B cell (primary cell): ENCODE measurements around the gene SLC7A6. TPM values are rescaled to one million over a fixed set of nuclear protein-coding genes. Genes with fewer than 3 reads are reported as not detected.

Experiments
- ATAC-seq: fragments of 200-7000 bp; cut with Tn5 transposase; one replicate; pipeline ENCODE4 v1.10.0; 2021; ENCODE audit warnings: low read depth, mild to moderate bottlenecking, moderate number of reproducible peaks, moderate library complexity
- CTCF ChIA-PET: fragments of 350-600 bp; sonication (Branson Sonifier 250); formaldehyde crosslinking; loops from one replicate; lab custom pipeline; 2021; ENCODE audit warnings: antibody characterized with exemption, inconsistent platforms; lab: Charles Lee
- POLR2A ChIA-PET: fragments of 350-600 bp; sonication (Branson Sonifier 250); formaldehyde crosslinking; loops from one replicate; lab custom pipeline; 2021; ENCODE audit warnings: antibody characterized with exemption; lab: Charles Lee
- DNase-seq: peaks from one replicate; pipeline ENCODE4 v3.0.0; 2013
- H2AFZ ChIP-seq: 2 replicates; pipeline ENCODE4 v1.6.1; 2012; ENCODE audit warnings: mild to moderate bottlenecking, low read depth, low read length; ENCODE audit not compliant: insufficient read depth, poor library complexity, severe bottlenecking
- H3K27ac ChIP-seq, 2 donors: 1 replicate in 1 of 2; 2 replicates in 1 of 2; pipeline ENCODE4 v1.5.1; 2012 to 2013; ENCODE audit warnings: low read length in 2 of 2, mild to moderate bottlenecking in 2 of 2, moderate library complexity in 1 of 2
- H3K27me3 ChIP-seq, 4 experiments: fragments of 200-600 bp in 1 of 4; sonication (generic) in 1 of 4; replicated peaks in 1 of 4; 1 replicate in 2 of 4; 2 replicates in 2 of 4; pipeline versions ENCODE4 v1.6.1 to v1.7.0; 2013 to 2016; ENCODE audit warnings: low read length in 3 of 4, mild to moderate bottlenecking in 2 of 4, mixed read lengths in 1 of 4, moderate library complexity in 1 of 4; ENCODE audit not compliant: insufficient read depth in 4 of 4, control insufficient read depth in 3 of 4; ENCODE audit errors: control extremely low read depth in 1 of 4
- H3K36me3 ChIP-seq, 2 experiments: replicated peaks in 1 of 2; 1 replicate in 1 of 2; 2 replicates in 1 of 2; pipeline versions ENCODE4 v1.6.1 to v1.7.1; 2013; ENCODE audit warnings: low read length in 1 of 2; ENCODE audit not compliant: insufficient read depth in 2 of 2, control insufficient read depth in 1 of 2; ENCODE audit errors: control extremely low read depth in 1 of 2, extremely low read depth in 1 of 2
- H3K4me1 ChIP-seq, 2 donors: fragments of 200-600 bp in 1 of 2; sonication (generic) in 1 of 2; 1 replicate in 1 of 2; 2 replicates in 1 of 2; pipeline versions ENCODE4 v1.5.1 to v1.6.1; 2013 to 2017; ENCODE audit warnings: low read length in 2 of 2; ENCODE audit not compliant: control insufficient read depth in 2 of 2, insufficient read depth in 2 of 2
- H3K4me2 ChIP-seq: replicated peaks from 2 replicates; pipeline ENCODE3; 2012; ENCODE audit warnings: mild to moderate bottlenecking, low read depth, low read length; ENCODE audit not compliant: poor library complexity, severe bottlenecking
- H3K4me3 ChIP-seq, 5 experiments: fragments of 200-600 bp in 1 of 5; sonication (generic) in 1 of 5; 1 replicate in 3 of 5; 2 replicates in 2 of 5; pipeline versions ENCODE4 v1.5.1 to v1.7.0; 2011 to 2016; ENCODE audit warnings: low read length in 4 of 5, mild to moderate bottlenecking in 4 of 5, low read depth in 2 of 5, control low read depth in 1 of 5, moderate library complexity in 1 of 5; ENCODE audit not compliant: insufficient read depth in 1 of 5; ENCODE audit errors: control extremely low read depth in 1 of 5, extremely low read depth in 1 of 5
- H3K79me2 ChIP-seq: fragments of 200-600 bp; sonication (generic); one replicate; pipeline ENCODE4 v1.6.0; 2016; ENCODE audit warnings: low read length; ENCODE audit not compliant: control insufficient read depth, insufficient read depth
- H3K9ac ChIP-seq: fragments of 200-600 bp; sonication (generic); 2 replicates; pipeline ENCODE4 v1.6.1; 2017; ENCODE audit warnings: mild to moderate bottlenecking, low read length, moderate library complexity
- H3K9me3 ChIP-seq, 3 donors: one replicate each; pipeline versions ENCODE4 v1.6.1 to v1.7.1; 2013; ENCODE audit warnings: low read length in 2 of 3; ENCODE audit not compliant: control insufficient read depth in 2 of 3, insufficient read depth in 1 of 3; ENCODE audit errors: control extremely low read depth in 1 of 3
- H4K20me1 ChIP-seq: 2 replicates; pipeline ENCODE4 v1.6.0; 2012; ENCODE audit warnings: mild to moderate bottlenecking, low read length; ENCODE audit not compliant: insufficient read depth, control insufficient read depth, poor library complexity, severe bottlenecking
- H3K27ac Mint-ChIP-seq: one replicate; pipeline ENCODE4 v1.8.0; 2021; ENCODE audit warnings: mixed read lengths
- H3K27me3 Mint-ChIP-seq: one replicate; pipeline ENCODE4 v1.8.0; 2021; ENCODE audit warnings: mixed read lengths
- H3K4me1 Mint-ChIP-seq: one replicate; pipeline ENCODE4 v1.8.0; 2021; ENCODE audit warnings: mixed read lengths
- H3K4me3 Mint-ChIP-seq: one replicate; pipeline ENCODE4 v1.8.0; 2021; ENCODE audit warnings: mixed read lengths
- H3K9me3 Mint-ChIP-seq: one replicate; pipeline ENCODE4 v1.8.0; 2022; ENCODE audit warnings: mixed read lengths; ENCODE audit not compliant: insufficient read depth
- CTCF ChIP-seq: fragments of 200-600 bp; IDR thresholded peaks from one replicate; pipeline ENCODE4 v1.8.0; 2022; ENCODE audit warnings: antibody characterized with exemption, mild to moderate bottlenecking
- EZH2 ChIP-seq: IDR thresholded peaks from 2 replicates; pipeline ENCODE4 v1.6.1; 2012; ENCODE audit warnings: borderline replicate concordance, low read depth, mild to moderate bottlenecking, moderate library complexity, low read length; ENCODE audit not compliant: insufficient read depth, poor library complexity, severe bottlenecking
- WGBS: methylation state at CpG from one replicate; pipeline ENCODE4 v1.1.5; 2013; ENCODE audit warnings: missing lambda C conversion rate; ENCODE audit not compliant: insufficient coverage; 5-methylcytosine and 5-hydroxymethylcytosine counted together
- intact Hi-C: fragments of 100-400 bp; cut with micrococcal nuclease; formaldehyde crosslinking; loops from one replicate; pipeline ENCODE4 v1.10.0; 2022
- polyA plus RNA-seq: library from polyadenylated mRNA; depleted of rRNA; stranded (reverse); fragments of >200 nt; gene quantifications from 2 replicates; pipeline ENCODE4 v1.2.3, GENCODE V29; 2012
- total RNA-seq, 2 donors: library from RNA; stranded (reverse); fragments of 120-200 nt in 1 of 2; gene quantifications; 1 replicate in 1 of 2; 2 replicates in 1 of 2; pipeline versions ENCODE4 v1.2.3 to v1.2.4, GENCODE V29; 2013 to 2022

SLC7A6 gene
- total and polyA plus RNA-seq, 2 donors (not counting 1 experiment from before 2014, with no cell fraction given), result 73.8 to 85.1 TPM

- H3K9me3 Mint-ChIP-seq, result no peaks in the 10 kb centered on the region
These were observed 19.1 kb upstream of the SLC7A6 start, which contains the start of gene PLA2G15 for GRCh38 chr16:68244903-68245853. TSS of gene PLA2G15 (plus strand) at chr16:68245373. CDS start at chr16:68245427, 54 bp downstream.

More at GRCh38 chr16:68244903-68245853, 19.1 kb upstream of the SLC7A6 start, which contains the start of gene PLA2G15:
- no peaks in the 10 kb centered on the region for H3K27me3 Mint-ChIP-seq
- Histone ChIP-seq H3K4me1 (peaks cover 25 to 33% of the 10 kb centered on the region in 2 donors), H3K27me3 (no peaks in the 10 kb centered on the region), H3K79me2 (peaks cover 34% of the 10 kb centered on the region), H3K9me3 (no peaks in the 10 kb centered on the region), H4K20me1 (peaks cover 9% of the 10 kb centered on the region), H3K4me3 (peak within 1 kb of the TSS; percentile 78 to 97 (median 96)), H3K27ac (peak within 1 kb of the TSS; percentile 12 to 28), H3K4me2 (peak within 1 kb of the TSS; percentile 99), H3K36me3 (peaks cover 0 to 4% of the 10 kb centered on the region in 2 experiments), H3K9ac (peak within 1 kb of the TSS; percentile 94), H2AFZ (peak within 1 kb of the TSS; percentile 99)
- POLR2A ChIA-PET, result interaction anchor here (0.6 to 1.2 kb wide), 3 partner anchors 17 to 160 kb away, joined by 3 to 6 read pairs (median 3); partner anchors contain the start of genes PRMT7 and SLC7A6OS
- peak within 1 kb of the TSS; percentile 97 for H3K4me3 Mint-ChIP-seq
- CTCF ChIA-PET, result interaction anchor here (0.7 to 9.1 kb wide), 6 partner anchors 8 to 275 kb away, joined by 3 to 109 read pairs (median 8); no protein-coding TSS in a partner anchor
- TF ChIP-seq EZH2 (no peak), CTCF (no peak)
- peaks cover 32% of the 10 kb centered on the region for H3K4me1 Mint-ChIP-seq
- WGBS, result under 1% methylated on average over 72 of the region's 75 CpGs
- DNase-seq (peak; percentile 97), ATAC-seq (peak; percentile 98)
- peak within 1 kb of the TSS; percentile 50 for H3K27ac Mint-ChIP-seq
- intact Hi-C loops, result loop anchor here (1.0 to 5.0 kb wide), 4 partner anchors 8 to 65 kb away; partner anchors contain the start of genes SLC7A6 and SLC7A6OS
